ENCODE measurements around the gene FOXL1.
A peak's percentile ranks its signal among the peaks of the same experiment; 100 is the strongest.

Gene FOXL1

GRCh38 chr16:86574646-86575045, 3.7 kb upstream of the FOXL1 start:
- H3K27ac ChIP-seq: no peak overlapping the region

GRCh38 chr16:86575095-86575685, 3.2 kb upstream of the FOXL1 start:
- H3K27ac ChIP-seq: no peak overlapping the region
- TF ChIP-seq CTCF (IDR thresholded peaks at IDR 0.05): no peak
- TF ChIP-seq ZFX (IDR thresholded peaks at IDR 0.05; ENCODE audit: borderline replicate concordance): no peak

More at GRCh38 chr16:86574646-86575045, 3.7 kb upstream of the FOXL1 start:
- TF ChIP-seq ZFX (IDR thresholded peaks at IDR 0.05; ENCODE audit: borderline replicate concordance) (no peak), CTCF (IDR thresholded peaks at IDR 0.05) (no peak)

- TF ChIP-seq ZFX (IDR thresholded peaks at IDR 0.05; ENCODE audit: borderline replicate concordance): no peak
- TF ChIP-seq CTCF (IDR thresholded peaks at IDR 0.05): peak; percentile 81
- no peak overlapping the region for H3K27ac ChIP-seq
Observed at GRCh38 chr16:86575754-86576557, 2.4 kb upstream of the FOXL1 start.

GRCh38 chr16:86576591-86577313, 1.6 kb upstream of the FOXL1 start:
- TF ChIP-seq ZFX (IDR thresholded peaks at IDR 0.05; ENCODE audit: borderline replicate concordance) (no peak), CTCF (IDR thresholded peaks at IDR 0.05) (no peak)
- H3K27ac ChIP-seq: no peak overlapping the region

GRCh38 chr16:86577314-86577971, 906 bp upstream of the FOXL1 start:
- H3K27ac ChIP-seq: no peak overlapping the region
- TF ChIP-seq ZFX (IDR thresholded peaks at IDR 0.05; ENCODE audit: borderline replicate concordance) (no peak), CTCF (IDR thresholded peaks at IDR 0.05) (no peak)

GRCh38 chr16:86578611-86579267, 390 bp downstream of the FOXL1 start:
- no peak overlapping the region for H3K27ac ChIP-seq

More at GRCh38 chr16:86578611-86579267, 390 bp downstream of the FOXL1 start:
- TF ChIP-seq CTCF (IDR thresholded peaks at IDR 0.05) (no peak), ZFX (IDR thresholded peaks at IDR 0.05; ENCODE audit: borderline replicate concordance) (no peak)
